ENCODE measurements around the gene ATP5ME. TPM values are rescaled to one million over a fixed set of nuclear protein-coding genes. Genes with fewer than 3 reads are reported as not detected.

ATP5ME gene
- total and polyA plus RNA-seq, 2 of the 13 experiments (the other 11 are each of a cell fraction or from before 2014, with no cell fraction given): 305 to 753 TPM

DNA sequence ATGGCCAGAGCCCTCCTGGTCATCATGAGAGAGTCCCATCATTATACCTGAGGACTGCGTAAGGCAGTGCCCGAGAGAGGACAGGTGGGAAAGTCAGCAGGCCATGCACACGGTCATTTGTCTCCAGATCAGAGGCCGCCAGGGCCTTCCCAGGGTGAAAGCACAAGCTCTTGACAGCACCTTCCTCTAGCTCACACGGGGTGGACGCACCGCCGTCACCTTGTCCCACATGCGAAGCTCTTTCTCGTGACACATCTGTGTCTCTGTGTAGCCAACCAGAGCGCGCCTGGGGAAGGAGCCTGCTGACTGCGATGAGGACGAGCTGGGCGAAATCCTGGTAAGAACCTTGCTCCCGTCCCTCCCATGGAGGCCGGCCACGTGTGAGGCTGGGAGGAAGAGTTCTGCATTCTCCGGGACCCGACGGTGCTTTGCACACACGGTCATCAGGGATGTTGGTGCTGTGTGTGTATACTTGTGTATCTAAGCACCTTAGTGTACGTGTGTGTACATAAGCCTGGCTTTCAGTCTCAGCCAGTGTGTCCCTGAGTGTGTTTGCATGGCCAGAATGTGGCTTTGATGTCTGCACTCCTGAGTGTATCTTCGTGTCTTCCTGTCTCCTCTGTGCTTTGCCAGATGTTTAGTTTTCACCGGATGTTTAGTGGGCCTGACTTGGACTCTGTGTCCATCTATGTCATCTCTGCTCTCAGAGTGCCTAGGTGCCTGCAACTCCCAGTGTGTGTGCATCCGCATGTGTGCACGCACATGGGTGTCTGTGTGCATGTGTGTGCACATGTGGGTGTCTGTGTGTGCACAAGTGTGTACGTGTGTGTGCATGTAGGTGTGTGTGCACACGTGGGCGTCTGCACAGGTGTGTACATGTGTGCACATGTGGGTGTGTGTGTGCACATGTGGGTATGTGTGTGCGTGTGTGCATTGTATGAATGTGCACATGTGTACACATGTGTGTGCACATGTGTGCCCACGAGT, 15.1 kb downstream of the ATP5ME start (continued):
- TF ChIP-seq KAT8 (CRISPR knock-in tag; IDR thresholded peaks at IDR 0.05) (no peak), STAT5B (CRISPR knock-in tag; IDR thresholded peaks at IDR 0.05) (no peak), SRY (CRISPR knock-in tag; IDR thresholded peaks at IDR 0.05) (no peak), ARNT2 (CRISPR knock-in tag; IDR thresholded peaks at IDR 0.05; ENCODE audit: low read depth) (no peak), ZFP90 (CRISPR knock-in tag; IDR thresholded peaks at IDR 0.05; ENCODE audit: borderline replicate concordance) (no peak), BCL6 (CRISPR knock-in tag; IDR thresholded peaks at IDR 0.05) (0 out of 2 replicates have a peak, but pooled peaks have one; percentile 23), FOSL1 (CRISPR knock-in tag; IDR thresholded peaks at IDR 0.05; ENCODE audit: borderline replicate concordance) (no peak), DNMT1 (CRISPR knock-in tag; IDR thresholded peaks at IDR 0.05) (no peak), ZNF510 (CRISPR knock-in tag; IDR thresholded peaks at IDR 0.05; ENCODE audit: low read depth) (no peak), ZNF777 (CRISPR knock-in tag; IDR thresholded peaks at IDR 0.05) (peak; percentile 34; the same call in 1 of the 2 replicates), SYNCRIP (IDR thresholded peaks at IDR 0.05; ENCODE audit: insufficient read depth, low read depth, low read length) (no peak), SOX5 (CRISPR knock-in tag; IDR thresholded peaks at IDR 0.05; ENCODE audit: borderline replicate concordance) (peak; percentile 63; the same call in 1 of the 2 replicates), ZNF775 (CRISPR knock-in tag; IDR thresholded peaks at IDR 0.05; ENCODE audit: borderline replicate concordance) (no peak)
- TF ChIP-seq, protein P1, sequence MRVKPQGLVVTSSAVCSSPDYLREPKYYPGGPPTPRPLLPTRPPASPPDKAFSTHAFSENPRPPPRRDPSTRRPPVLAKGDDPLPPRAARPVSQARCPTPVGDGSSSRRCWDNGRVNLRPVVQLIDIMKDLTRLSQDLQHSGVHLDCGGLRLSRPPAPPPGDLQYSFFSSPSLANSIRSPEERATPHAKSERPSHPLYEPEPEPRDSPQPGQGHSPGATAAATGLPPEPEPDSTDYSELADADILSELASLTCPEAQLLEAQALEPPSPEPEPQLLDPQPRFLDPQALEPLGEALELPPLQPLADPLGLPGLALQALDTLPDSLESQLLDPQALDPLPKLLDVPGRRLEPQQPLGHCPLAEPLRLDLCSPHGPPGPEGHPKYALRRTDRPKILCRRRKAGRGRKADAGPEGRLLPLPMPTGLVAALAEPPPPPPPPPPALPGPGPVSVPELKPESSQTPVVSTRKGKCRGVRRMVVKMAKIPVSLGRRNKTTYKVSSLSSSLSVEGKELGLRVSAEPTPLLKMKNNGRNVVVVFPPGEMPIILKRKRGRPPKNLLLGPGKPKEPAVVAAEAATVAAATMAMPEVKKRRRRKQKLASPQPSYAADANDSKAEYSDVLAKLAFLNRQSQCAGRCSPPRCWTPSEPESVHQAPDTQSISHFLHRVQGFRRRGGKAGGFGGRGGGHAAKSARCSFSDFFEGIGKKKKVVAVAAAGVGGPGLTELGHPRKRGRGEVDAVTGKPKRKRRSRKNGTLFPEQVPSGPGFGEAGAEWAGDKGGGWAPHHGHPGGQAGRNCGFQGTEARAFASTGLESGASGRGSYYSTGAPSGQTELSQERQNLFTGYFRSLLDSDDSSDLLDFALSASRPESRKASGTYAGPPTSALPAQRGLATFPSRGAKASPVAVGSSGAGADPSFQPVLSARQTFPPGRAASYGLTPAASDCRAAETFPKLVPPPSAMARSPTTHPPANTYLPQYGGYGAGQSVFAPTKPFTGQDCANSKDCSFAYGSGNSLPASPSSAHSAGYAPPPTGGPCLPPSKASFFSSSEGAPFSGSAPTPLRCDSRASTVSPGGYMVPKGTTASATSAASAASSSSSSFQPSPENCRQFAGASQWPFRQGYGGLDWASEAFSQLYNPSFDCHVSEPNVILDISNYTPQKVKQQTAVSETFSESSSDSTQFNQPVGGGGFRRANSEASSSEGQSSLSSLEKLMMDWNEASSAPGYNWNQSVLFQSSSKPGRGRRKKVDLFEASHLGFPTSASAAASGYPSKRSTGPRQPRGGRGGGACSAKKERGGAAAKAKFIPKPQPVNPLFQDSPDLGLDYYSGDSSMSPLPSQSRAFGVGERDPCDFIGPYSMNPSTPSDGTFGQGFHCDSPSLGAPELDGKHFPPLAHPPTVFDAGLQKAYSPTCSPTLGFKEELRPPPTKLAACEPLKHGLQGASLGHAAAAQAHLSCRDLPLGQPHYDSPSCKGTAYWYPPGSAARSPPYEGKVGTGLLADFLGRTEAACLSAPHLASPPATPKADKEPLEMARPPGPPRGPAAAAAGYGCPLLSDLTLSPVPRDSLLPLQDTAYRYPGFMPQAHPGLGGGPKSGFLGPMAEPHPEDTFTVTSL (CRISPR knock-in tag; IDR thresholded peaks at IDR 0.05; ENCODE audit: borderline replicate concordance): peak; percentile 70
- TF ChIP-seq, protein P2, sequence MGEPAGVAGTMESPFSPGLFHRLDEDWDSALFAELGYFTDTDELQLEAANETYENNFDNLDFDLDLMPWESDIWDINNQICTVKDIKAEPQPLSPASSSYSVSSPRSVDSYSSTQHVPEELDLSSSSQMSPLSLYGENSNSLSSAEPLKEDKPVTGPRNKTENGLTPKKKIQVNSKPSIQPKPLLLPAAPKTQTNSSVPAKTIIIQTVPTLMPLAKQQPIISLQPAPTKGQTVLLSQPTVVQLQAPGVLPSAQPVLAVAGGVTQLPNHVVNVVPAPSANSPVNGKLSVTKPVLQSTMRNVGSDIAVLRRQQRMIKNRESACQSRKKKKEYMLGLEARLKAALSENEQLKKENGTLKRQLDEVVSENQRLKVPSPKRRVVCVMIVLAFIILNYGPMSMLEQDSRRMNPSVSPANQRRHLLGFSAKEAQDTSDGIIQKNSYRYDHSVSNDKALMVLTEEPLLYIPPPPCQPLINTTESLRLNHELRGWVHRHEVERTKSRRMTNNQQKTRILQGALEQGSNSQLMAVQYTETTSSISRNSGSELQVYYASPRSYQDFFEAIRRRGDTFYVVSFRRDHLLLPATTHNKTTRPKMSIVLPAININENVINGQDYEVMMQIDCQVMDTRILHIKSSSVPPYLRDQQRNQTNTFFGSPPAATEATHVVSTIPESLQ (CRISPR knock-in tag; conservative IDR thresholded peaks at IDR 0.05): no peak
- TF ChIP-seq, protein P3, sequence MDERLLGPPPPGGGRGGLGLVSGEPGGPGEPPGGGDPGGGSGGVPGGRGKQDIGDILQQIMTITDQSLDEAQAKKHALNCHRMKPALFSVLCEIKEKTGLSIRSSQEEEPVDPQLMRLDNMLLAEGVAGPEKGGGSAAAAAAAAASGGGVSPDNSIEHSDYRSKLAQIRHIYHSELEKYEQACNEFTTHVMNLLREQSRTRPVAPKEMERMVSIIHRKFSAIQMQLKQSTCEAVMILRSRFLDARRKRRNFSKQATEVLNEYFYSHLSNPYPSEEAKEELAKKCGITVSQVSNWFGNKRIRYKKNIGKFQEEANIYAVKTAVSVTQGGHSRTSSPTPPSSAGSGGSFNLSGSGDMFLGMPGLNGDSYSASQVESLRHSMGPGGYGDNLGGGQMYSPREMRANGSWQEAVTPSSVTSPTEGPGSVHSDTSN (CRISPR knock-in tag; IDR thresholded peaks at IDR 0.05): no peak
- TF ChIP-seq, protein P4, sequence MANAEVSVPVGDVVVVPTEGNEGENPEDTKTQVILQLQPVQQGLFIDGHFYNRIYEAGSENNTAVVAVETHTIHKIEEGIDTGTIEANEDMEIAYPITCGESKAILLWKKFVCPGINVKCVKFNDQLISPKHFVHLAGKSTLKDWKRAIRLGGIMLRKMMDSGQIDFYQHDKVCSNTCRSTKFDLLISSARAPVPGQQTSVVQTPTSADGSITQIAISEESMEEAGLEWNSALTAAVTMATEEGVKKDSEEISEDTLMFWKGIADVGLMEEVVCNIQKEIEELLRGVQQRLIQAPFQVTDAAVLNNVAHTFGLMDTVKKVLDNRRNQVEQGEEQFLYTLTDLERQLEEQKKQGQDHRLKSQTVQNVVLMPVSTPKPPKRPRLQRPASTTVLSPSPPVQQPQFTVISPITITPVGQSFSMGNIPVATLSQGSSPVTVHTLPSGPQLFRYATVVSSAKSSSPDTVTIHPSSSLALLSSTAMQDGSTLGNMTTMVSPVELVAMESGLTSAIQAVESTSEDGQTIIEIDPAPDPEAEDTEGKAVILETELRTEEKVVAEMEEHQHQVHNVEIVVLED (CRISPR knock-in tag; IDR thresholded peaks at IDR 0.05; ENCODE audit: borderline replicate concordance): no peak
- TF ChIP-seq, protein P5, sequence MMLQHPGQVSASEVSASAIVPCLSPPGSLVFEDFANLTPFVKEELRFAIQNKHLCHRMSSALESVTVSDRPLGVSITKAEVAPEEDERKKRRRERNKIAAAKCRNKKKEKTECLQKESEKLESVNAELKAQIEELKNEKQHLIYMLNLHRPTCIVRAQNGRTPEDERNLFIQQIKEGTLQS (CRISPR knock-in tag; IDR thresholded peaks at IDR 0.05): no peak

Measured in HepG2 (cell line).